ENCODE measurements around the gene HMMR. TPM values are rescaled to one million over a fixed set of nuclear protein-coding genes. Genes with fewer than 3 reads are reported as not detected.

Gene HMMR
- total RNA-seq, 1 experiment from 2014 or later = 74.6 TPM

- no peak overlapping the region for H3K4me3 ChIP-seq (ENCODE audit: low read length)
- no peaks in the 10 kb centered on the region for H3F3A ChIP-seq (ENCODE audit: low read length, unreplicated experiment)
- POLR2A ChIA-PET (ENCODE audit: unreplicated experiment) = no interaction called here
- H3K36me3 ChIP-seq (ENCODE audit: low read depth, low read length) = no peaks in the 10 kb centered on the region
- no peaks in the 10 kb centered on the region for H3K9me3 ChIP-seq (ENCODE audit: low read length)
- TF ChIP-seq EZH2 (IDR thresholded peaks at IDR 0.05; ENCODE audit: low read length, unreplicated experiment) = no peak
- no peaks in the 10 kb centered on the region for H3K9me2 ChIP-seq (replicated peaks; ENCODE audit: low read length)
- H3K4me2 ChIP-seq (ENCODE audit: low read length) = no peak overlapping the region
- H3K79me2 ChIP-seq (ENCODE audit: low read length) = no peaks in the 10 kb centered on the region
- H3K27ac ChIP-seq (ENCODE audit: low read length) = no peak overlapping the region
- no TSS peak for BruUV-seq (replicated peaks)
- intact Hi-C loops (cut with micrococcal nuclease) = no loop called here
- CTCF ChIA-PET = no interaction called here
- H3K27me3 ChIP-seq (ENCODE audit: low read length) = peaks cover 30% of the 10 kb centered on the region; the same call in 1 of the 2 replicates
- no peak overlapping the region for H3K9ac ChIP-seq (ENCODE audit: low read length)
- no peaks in the 10 kb centered on the region for H3K4me1 ChIP-seq (ENCODE audit: insufficient read depth, low read length)
- no peaks in the 10 kb centered on the region for H4K20me1 ChIP-seq (ENCODE audit: low read length)
- no peak for ATAC-seq
- no peak overlapping the region for H2AFZ ChIP-seq (ENCODE audit: low read length)
- no peak for DNase-seq
These were observed 70.8 kb downstream of the HMMR start for GRCh38 chr5:163531272-163531671.

- CTCF ChIA-PET = no interaction called here
- H3K27ac ChIP-seq (ENCODE audit: low read length) = no peak overlapping the region
These were observed 72.0 kb downstream of the HMMR start for GRCh38 chr5:163532171-163533084.

GRCh38 chr5:163533223-163533622 lies 72.8 kb downstream of the HMMR start:
- no peaks in the 10 kb centered on the region for H3K4me1 ChIP-seq (ENCODE audit: insufficient read depth, low read length)
- no peak for TF ChIP-seq EZH2 (IDR thresholded peaks at IDR 0.05; ENCODE audit: low read length, unreplicated experiment)
- no peak for TF ChIP-seq CTCF (conservative IDR thresholded peaks at IDR 0.05; ENCODE audit: low read depth, low read length)
- no peak for TF ChIP-seq EZH2phosphoT487 (IDR thresholded peaks at IDR 0.05; ENCODE audit: borderline replicate concordance, low read length)
- no peak overlapping the region for H3K4me2 ChIP-seq (ENCODE audit: low read length)
- no peaks in the 10 kb centered on the region for H3K79me2 ChIP-seq (ENCODE audit: low read length)
- no peaks in the 10 kb centered on the region for H4K20me1 ChIP-seq (ENCODE audit: low read length)
- DNase-seq = no peak
- intact Hi-C loops (cut with micrococcal nuclease) = no loop called here
- ChIA-PET CTCF (no interaction called here), POLR2A (ENCODE audit: unreplicated experiment) (no interaction called here)
- H3K9me3 ChIP-seq (ENCODE audit: low read length) = no peaks in the 10 kb centered on the region
- no TSS peak for BruUV-seq (replicated peaks)
- no peak for ATAC-seq
- no peaks in the 10 kb centered on the region for H3K36me3 ChIP-seq (ENCODE audit: low read depth, low read length)
- no peaks in the 10 kb centered on the region for H3K9me2 ChIP-seq (replicated peaks; ENCODE audit: low read length)
- H3K27ac ChIP-seq (ENCODE audit: low read length) = no peak overlapping the region
- H3K27me3 ChIP-seq (ENCODE audit: low read length) = peaks cover 30% of the 10 kb centered on the region; the same call in 1 of the 2 replicates
- no peak overlapping the region for H3K4me3 ChIP-seq (ENCODE audit: low read length)
- H2AFZ ChIP-seq (ENCODE audit: low read length) = no peak overlapping the region
- no peaks in the 10 kb centered on the region for H3F3A ChIP-seq (ENCODE audit: low read length, unreplicated experiment)
- H3K9ac ChIP-seq (ENCODE audit: low read length) = no peak overlapping the region

More at GRCh38 chr5:163532171-163533084, 72.0 kb downstream of the HMMR start:
- ATAC-seq (no peak), DNase-seq (no peak)
- no peak overlapping the region for H2AFZ ChIP-seq (ENCODE audit: low read length)
- no peaks in the 10 kb centered on the region for H3K9me3 ChIP-seq (ENCODE audit: low read length)
- H3K4me1 ChIP-seq (ENCODE audit: insufficient read depth, low read length) = no peaks in the 10 kb centered on the region
- no peak overlapping the region for H3K9ac ChIP-seq (ENCODE audit: low read length)
- TF ChIP-seq CTCF (conservative IDR thresholded peaks at IDR 0.05; ENCODE audit: low read depth, low read length) = no peak
- no peak for TF ChIP-seq EZH2 (IDR thresholded peaks at IDR 0.05; ENCODE audit: low read length, unreplicated experiment)
- TF ChIP-seq EZH2phosphoT487 (IDR thresholded peaks at IDR 0.05; ENCODE audit: borderline replicate concordance, low read length) = no peak
- H3K9me2 ChIP-seq (replicated peaks; ENCODE audit: low read length) = no peaks in the 10 kb centered on the region
- H4K20me1 ChIP-seq (ENCODE audit: low read length) = no peaks in the 10 kb centered on the region
- peaks cover 30% of the 10 kb centered on the region; the same call in 1 of the 2 replicates for H3K27me3 ChIP-seq (ENCODE audit: low read length)
- no peak overlapping the region for H3K4me2 ChIP-seq (ENCODE audit: low read length)
- no peaks in the 10 kb centered on the region for H3F3A ChIP-seq (ENCODE audit: low read length, unreplicated experiment)
- H3K36me3 ChIP-seq (ENCODE audit: low read depth, low read length) = no peaks in the 10 kb centered on the region
- H3K79me2 ChIP-seq (ENCODE audit: low read length) = no peaks in the 10 kb centered on the region
- H3K4me3 ChIP-seq (ENCODE audit: low read length) = no peak overlapping the region
- intact Hi-C loops (cut with micrococcal nuclease) = no loop called here
- no TSS peak for BruUV-seq (replicated peaks)
- POLR2A ChIA-PET (ENCODE audit: unreplicated experiment) = no interaction called here

All from PC-3 (cell line).